ENCODE data around the gene TPGS1.

DNA sequence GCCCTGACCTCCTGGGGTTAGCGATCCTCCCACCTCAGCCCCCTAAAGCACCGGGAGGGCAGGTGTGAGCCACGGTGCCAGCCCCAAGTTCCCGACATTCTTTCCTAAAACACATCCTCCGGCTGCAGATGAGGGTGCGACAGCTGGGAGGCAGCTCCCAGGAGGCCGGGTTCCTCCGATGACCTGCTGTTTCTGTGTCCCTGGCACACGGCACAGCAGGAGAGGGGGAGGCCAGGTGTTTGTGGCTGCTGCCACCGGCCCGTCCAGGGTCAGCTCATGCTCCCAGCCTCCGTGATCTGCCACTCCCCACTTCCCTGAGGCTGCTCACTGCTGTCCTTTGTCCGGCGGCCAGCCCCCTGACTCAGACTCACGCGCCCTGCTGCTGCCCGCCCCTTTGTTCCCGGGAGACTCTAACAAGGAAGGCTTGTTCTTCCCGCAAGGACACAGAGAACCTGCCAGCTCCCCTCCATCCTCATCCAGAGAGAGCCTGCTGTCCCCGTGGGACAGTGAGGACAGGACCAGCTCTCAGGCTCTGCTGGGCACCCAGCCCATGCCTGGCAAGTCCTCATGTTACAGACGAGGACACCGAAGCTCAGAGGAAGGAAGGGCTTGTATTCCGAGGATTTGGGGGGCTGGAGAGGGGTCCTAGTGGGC, 21.6 kb upstream of the TPGS1 start:
- TF ChIP-seq POLR2AphosphoS5 (IDR thresholded peaks at IDR 0.05; ENCODE audit: low read depth, low read length): no peak
- no peak for TF ChIP-seq POLR2A (IDR thresholded peaks at IDR 0.05; ENCODE audit: low read depth, low read length)

Measured in GM12892 (cell line).